CD4-positive, alpha-beta T cell treated with Interferon gamma for 1 hour (primary cell): ENCODE data around the gene UBAP1L.
"Not testable (repeated sequence)": the region's sequence is repeated elsewhere in the genome, so short reads cannot be mapped to it uniquely, and the experiment has no call there.

ENCODE experiments used
- DNase-seq: peaks from one replicate; pipeline ENCODE4 v3.0.0-alpha.2; 2020

Gene UBAP1L

GRCh38 chr15:65099336-65099735, 15.7 kb downstream of the UBAP1L start:
- no peak for DNase-seq

DNA sequence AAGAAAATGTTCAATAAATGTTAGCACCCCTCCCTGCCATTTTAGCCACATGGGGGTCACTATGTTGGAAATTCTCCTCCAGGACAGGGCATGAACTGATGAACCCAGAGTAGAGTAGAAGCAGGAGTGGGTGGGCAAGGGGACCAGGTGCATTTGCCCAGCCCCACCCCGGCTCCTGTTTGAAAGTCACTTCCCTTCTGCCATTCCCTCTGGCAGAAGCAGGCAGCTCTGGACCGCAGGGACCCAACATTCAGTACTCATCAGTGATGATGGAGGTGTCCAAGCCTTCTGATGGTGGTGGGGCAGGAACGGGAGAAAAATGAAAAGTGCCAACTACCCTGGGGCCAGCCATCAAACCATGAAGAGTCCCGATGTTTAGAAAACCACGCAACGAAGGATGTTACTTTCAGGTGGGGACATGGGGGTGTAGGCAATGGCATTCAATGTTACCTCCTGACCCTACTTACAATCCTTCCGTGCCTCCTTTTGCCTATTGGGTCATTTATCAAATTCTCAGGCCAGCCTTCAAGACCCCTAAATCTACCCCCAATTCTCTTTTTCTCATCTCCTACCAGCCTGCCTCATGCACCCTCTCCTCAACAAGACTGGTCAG, 17.2 kb downstream of the UBAP1L start:
- no peak for DNase-seq

- no peak for DNase-seq
Measured at GRCh38 chr15:65096481-65097385, 18.3 kb downstream of the UBAP1L start.

GRCh38 chr15:65095747-65096104, 19.3 kb downstream of the UBAP1L start:
- no peak for DNase-seq

GRCh38 chr15:65095011-65095746, 19.8 kb downstream of the UBAP1L start:
- DNase-seq = no peak

DNA sequence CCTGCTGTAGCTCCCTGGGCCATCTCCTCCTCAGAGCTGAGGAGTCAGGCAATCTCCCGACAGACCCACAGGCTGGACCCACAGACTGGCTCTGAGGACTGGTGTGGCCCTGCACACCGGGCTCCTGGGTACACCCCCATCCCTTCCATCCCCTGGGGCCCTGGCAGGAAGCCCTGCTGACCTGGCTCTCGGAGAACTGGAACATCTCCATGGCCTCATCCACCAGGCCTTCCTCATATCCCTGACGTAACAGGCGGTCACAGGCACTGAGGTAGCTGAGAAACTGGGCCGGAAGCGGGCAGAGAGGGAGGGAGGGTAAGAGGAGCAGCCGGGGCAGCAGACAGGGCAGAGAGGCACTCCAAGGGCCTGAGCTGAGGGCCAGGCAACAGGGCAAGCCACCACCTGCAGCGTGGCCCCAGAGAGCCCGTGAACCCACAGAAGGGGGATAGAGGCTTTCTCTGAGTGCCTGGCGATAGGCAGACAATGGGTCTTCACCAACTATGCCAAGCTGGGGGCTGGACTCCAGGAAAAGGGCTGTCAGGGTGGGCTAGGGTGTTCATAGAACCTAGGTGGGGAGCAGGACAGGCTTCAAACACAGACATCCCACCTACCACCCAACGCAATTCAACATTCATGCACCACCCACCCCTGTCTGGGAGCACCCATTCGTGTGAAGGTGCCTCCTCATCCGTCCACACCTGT, 20.6 kb downstream of the UBAP1L start:
- DNase-seq = no peak

DNA sequence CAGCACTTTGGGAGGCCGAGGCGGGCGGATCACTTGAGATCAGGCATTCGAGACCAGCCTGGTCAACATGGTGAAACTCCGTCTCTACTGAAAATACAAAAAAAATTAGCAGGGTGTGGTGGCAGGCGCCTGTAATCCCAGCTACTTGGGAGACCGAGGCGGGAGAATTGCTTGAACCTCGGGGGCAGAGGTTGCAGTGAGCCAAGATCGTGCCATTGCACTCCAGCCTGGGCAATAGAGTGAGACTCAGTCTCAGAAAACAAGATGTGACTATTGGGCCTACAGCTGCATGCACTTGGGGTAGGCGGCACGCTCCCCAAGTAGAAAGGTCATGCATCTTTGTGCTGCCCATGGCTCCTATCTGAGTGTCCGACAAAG, 21.2 kb downstream of the UBAP1L start:
- DNase-seq = not testable (repeated sequence)

GRCh38 chr15:65092911-65093792, 21.8 kb downstream of the UBAP1L start:
- no peak for DNase-seq

DNA sequence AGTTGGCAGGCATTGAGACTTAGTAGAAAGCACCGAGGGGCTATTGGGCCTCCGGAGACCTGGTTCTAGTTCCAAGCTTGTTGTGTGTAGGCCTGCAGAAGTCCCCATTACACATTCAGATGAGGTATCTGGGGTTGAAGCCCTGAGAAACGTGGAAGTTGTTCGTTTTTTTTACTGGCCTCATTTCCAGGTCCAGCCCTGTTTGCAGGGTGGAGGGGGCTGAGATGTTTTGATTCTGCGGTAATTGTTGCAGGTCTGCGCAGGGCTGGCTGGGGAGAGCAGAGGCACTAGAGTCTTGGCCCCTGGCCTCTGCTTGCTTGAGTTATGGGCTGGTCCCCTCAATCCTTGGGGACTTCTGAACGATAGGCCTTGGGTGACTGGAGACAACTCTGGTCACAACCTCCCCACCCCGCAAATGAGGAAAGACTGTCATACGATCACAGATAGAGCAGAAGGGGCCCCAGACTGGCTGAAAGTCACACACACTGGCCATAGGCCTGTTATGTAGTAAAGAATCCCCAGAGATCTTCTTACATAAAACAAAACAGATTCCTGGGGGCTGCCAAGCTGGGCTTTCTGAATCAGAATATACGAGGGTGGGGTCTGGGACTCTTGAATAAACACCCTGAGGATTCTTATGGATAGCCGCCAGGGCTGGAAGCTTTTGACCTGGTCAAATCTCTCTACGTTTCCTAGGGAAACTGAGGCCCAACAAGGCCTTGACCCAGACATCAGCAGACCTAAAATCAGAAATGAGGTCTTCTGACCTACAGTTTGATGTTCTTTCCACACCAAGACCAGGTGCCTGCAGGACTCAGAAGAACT, 22.8 kb downstream of the UBAP1L start:
- DNase-seq = no peak

DNA sequence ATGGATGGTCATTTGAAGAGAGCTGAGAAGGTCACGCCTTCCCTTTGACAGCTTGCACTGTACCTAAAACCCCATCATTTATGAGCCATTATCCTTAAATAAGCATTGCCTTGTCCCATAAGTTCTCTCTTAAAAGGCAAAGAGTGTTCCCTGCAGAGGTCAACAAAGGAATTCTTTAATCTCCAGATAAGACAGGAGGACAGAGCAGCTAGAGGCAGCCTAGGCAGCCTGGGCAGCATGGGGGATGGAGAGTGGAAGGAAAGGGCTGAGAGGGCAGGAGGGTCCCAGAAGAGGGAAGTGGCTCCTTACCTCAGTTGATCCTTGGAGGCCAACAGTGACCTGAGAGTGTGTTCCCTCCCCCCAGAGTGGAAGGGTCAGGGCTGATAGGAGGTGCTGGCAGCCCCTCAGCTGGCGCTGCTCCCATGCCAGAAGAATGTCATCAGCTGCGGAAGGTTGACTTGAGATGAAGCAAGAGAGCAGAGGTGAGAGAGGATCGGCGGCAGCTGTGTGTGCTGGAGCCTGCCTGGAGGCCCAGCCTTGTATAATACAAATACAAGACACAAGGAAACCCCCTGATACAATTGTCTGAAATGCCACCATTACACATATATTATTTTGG, 25.7 kb downstream of the UBAP1L start:
- no peak for DNase-seq

GRCh38 chr15:65088643-65089021, 26.4 kb downstream of the UBAP1L start:
- no peak for DNase-seq

DNA sequence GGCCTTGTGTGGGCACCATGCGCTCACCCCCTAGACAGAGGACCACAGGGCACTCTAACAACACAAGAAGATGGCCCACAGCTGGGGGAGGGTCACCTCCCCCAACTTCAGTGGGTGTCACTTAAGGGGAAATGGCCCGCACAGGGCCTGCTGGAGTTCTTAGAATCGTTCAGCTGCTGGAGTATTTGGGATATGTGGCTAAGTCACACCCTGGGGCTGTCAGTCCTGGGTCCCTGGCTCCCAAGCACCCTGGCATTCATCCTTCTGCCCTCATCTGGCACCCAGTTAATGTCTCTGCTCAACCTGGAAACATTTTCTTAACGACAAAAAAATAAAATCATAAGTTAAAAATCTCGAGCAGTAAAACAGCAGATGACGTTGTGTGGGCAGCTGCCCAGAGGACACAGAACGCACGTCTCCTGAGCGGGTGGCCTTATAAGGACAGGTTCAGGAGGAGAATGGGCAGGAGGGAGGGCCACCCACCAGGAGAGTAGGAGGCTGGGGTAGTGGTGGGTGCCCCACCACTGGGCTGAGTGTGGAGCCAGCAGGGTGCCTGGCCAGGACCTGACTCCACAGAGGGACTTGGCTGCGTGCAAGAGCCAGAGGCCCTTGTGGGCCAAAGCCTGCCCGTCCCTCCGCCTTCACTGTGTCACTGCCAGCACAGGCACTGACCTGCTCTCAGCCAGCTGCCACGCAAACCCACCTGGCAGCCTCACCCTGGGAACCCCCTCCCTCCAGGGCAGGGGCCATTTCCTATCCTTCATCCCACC, 26.9 kb downstream of the UBAP1L start:
- no peak for DNase-seq

DNA sequence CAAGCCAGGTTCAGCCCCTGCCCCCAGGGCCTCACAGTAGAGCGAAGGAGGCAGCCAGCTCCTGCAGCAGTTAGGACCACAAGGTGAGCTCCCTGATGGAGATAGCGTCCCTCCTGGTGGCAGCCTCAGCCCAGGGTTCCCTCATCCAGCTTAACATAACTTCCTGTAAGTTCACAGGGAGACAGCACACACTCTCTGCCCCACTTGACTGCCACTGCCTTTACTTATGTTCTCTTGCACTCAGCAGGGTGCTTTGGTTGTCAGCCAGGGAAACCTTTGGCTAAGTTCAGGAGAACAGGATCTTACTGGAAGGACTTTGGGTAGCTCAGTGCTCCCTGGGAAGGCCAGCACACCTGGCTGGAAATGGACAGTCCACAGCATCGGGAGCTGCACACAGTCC, 27.6 kb downstream of the UBAP1L start:
- DNase-seq = no peak

DNA sequence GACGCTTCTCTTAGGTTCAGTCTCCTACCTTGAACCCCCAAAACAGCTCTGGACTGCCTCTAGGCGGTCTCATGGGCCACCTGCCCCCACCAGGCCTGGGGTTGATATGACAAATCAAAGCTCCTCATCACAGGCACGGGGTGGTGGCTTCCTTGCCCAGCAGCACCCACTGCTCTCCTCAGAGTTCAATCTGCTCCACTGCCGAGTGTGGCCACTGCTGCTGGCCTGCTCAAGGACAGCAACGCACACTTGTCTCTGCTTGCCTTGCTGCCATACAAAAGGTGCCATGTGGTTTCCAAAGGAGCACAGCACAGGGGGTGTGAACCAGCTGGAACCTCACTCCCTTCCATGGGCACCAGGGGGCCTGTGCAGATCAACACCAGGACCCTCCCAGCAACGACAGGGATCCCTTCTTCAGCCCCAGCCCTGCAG, 28.3 kb downstream of the UBAP1L start:
- no peak for DNase-seq

GRCh38 chr15:65085990-65086679, 28.9 kb downstream of the UBAP1L start:
- DNase-seq = no peak

DNA sequence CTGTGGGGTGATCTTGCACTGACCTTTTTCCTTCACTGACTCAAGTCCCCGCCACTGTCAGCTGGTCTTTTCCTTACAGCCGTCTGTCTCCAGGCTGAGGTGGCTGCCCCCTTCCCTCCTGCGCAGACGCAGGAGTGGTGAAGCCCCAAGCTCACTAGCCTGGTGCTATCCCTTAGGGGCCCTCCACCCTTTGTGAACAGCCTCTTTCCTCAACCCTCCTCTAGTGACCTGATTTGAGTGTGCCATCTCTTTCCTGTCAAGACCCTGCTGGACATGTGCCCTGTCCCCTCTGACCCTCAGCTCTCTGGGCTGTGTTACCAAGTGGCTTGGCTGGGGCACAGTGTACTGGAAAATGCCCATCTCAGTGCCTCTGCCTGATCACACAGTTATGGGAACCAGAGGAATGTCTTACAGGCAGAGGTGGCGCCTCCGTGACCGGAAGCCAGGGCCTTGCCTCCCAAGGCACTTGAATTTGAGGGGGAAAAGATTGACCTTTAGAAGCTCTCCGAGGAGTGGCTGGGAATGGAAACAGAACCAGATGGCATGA, 29.7 kb downstream of the UBAP1L start:
- no peak for DNase-seq

DNA sequence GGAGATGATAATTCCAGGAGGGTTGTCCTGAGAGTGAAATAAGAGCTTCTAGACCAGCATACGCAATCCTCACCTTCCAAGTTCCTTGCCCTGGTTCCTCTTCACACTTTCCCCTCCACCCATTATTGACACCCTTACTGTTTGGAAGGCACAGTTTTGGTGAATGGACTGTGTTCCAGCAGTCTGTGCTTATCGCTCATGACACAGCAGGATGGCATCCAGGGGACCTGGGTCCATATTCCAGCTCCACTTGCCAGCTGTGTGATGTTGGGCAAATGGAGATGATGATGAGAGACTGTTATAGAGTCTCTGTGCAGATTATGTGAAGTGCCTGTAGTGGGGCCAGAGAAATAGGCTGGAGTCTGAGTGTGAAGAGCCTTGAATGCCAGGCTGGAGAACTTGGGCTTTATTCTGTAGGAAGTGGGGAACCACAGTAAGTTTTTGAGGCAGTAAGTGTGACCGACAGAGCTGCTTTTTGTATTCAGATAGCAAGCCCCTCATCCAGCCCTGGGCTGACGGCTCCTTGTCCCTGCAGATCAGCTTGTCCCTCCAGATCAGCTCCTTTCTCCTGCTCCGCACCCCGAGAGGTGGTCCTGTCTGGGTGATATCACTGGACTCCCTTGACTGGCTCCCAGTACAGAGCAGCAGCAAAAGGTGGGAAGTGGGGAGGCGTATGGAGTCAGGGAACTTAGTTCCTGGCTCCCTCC, 30.3 kb downstream of the UBAP1L start:
- DNase-seq = no peak

DNA sequence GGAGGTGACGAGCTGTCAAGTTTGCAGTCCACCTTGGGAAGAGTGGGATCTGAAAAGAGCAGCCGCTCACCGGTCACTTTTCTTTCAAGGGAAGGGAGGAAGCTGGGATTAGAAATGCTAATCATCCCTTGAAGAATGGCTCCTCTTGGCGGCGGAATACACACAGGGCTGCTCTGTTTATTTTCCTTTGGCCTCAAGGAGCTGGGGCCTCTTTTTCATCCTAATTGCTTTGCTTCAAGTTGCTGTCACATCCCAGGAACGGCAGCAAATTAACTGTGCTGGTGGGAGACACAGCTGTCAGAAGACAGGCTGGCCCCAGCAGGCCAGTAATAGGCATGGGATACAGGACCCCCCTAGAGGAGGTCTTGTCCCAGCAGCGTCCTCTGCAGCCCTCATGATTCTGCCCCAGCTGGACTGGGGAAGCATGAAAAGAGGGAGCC, 31.7 kb downstream of the UBAP1L start:
- DNase-seq = no peak
